ENCODE results near the gene SLC47A2. TPM values are rescaled to one million over a fixed set of nuclear protein-coding genes. Genes with fewer than 3 reads are reported as not detected.

The SLC47A2 gene
- total and polyA plus RNA-seq, 4 donors = 0.02 to 0.18 (median 0.06) TPM; not detected in 1

DNA sequence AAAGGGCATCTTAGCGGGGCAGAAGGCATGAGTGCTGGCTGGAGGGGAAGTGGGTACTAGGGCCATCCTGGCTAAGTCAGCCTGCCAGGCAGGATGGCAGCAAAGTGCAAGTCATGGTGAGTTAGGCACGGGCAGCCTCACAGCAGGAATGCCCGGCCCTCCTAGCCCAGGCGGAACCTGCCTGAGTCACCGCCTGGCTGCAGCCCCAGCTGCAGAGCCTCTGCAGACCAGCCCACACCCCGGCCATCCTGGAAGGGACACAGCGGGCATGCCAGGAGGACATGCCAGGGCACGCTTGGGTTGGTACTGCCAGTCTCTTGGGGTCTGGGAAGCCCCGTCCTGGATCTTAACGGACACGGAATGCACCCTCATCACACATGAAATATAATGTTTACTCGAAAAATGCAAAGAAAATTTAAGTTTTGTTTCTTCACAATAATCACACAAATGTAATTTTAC lies 36.7 kb upstream of the SLC47A2 start:
- TF ChIP-seq, protein P1, sequence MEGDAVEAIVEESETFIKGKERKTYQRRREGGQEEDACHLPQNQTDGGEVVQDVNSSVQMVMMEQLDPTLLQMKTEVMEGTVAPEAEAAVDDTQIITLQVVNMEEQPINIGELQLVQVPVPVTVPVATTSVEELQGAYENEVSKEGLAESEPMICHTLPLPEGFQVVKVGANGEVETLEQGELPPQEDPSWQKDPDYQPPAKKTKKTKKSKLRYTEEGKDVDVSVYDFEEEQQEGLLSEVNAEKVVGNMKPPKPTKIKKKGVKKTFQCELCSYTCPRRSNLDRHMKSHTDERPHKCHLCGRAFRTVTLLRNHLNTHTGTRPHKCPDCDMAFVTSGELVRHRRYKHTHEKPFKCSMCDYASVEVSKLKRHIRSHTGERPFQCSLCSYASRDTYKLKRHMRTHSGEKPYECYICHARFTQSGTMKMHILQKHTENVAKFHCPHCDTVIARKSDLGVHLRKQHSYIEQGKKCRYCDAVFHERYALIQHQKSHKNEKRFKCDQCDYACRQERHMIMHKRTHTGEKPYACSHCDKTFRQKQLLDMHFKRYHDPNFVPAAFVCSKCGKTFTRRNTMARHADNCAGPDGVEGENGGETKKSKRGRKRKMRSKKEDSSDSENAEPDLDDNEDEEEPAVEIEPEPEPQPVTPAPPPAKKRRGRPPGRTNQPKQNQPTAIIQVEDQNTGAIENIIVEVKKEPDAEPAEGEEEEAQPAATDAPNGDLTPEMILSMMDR (IDR thresholded peaks at IDR 0.05; ENCODE audit: control extremely low read depth, extremely low read depth) = no peak
- DNase-seq (peak in 1 of 3 donors; percentile 4), ATAC-seq (ENCODE audit: insufficient read depth, low FRiP score) (peak; percentile 84)
- H3K9ac ChIP-seq (ENCODE audit: insufficient read depth in 1 of 2, low read length in 2 of 2) = no peak overlapping the region
- H3K4me3 ChIP-seq = no peak overlapping the region
- H3K4me1 ChIP-seq (ENCODE audit: control insufficient read depth in 5 of 5, insufficient read depth in 5 of 5, low read length in 5 of 5) = peaks cover 0 to 5% (median 0%) of the 10 kb centered on the region in 5 donors
- H3K36me3 ChIP-seq (ENCODE audit: control insufficient read depth in 4 of 4, insufficient read depth in 4 of 4, low read length in 4 of 4) = no peaks in the 10 kb centered on the region
- H3K9me3 ChIP-seq (ENCODE audit: control insufficient read depth in 4 of 4, insufficient read depth in 3 of 4, low read length in 3 of 4) = no peaks in the 10 kb centered on the region
- peak overlapping the region in 1 of 2 donors; percentile 50 for H3K27ac ChIP-seq (ENCODE audit: low read depth in 1 of 2, low read length in 1 of 2)
- no peaks in the 10 kb centered on the region for H3K27me3 ChIP-seq (ENCODE audit: control insufficient read depth in 3 of 3, insufficient read depth in 3 of 3, low read length in 2 of 3)
- WGBS, 2 donors = 41 to 52% methylated on average over 11 to 12 of the region's 12 CpGs

GRCh38 chr17:19752216-19753050 lies 36.0 kb upstream of the SLC47A2 start:
- Histone ChIP-seq H3K4me3 (no peak overlapping the region), H3K27me3 (ENCODE audit: control insufficient read depth in 3 of 3, insufficient read depth in 3 of 3, low read length in 2 of 3) (no peaks in the 10 kb centered on the region), H3K9ac (ENCODE audit: insufficient read depth in 1 of 2, low read length in 2 of 2) (no peak overlapping the region), H3K27ac (ENCODE audit: low read depth in 1 of 2, low read length in 1 of 2) (peak overlapping the region in 1 of 2 donors; percentile 50), H3K4me1 (ENCODE audit: control insufficient read depth in 5 of 5, insufficient read depth in 5 of 5, low read length in 5 of 5) (peaks cover 0 to 5% (median 0%) of the 10 kb centered on the region in 5 donors), H3K36me3 (ENCODE audit: control insufficient read depth in 4 of 4, insufficient read depth in 4 of 4, low read length in 4 of 4) (no peaks in the 10 kb centered on the region), H3K9me3 (ENCODE audit: control insufficient read depth in 4 of 4, insufficient read depth in 3 of 4, low read length in 3 of 4) (no peaks in the 10 kb centered on the region)
- 79 to 85% methylated on average over 15 of the region's 15 CpGs for WGBS, 2 donors
- DNase-seq (no peak), ATAC-seq (ENCODE audit: insufficient read depth, low FRiP score) (no peak)
- TF ChIP-seq, protein P1 (IDR thresholded peaks at IDR 0.05; ENCODE audit: control extremely low read depth, extremely low read depth) = no peak

GRCh38 chr17:19750835-19751234 lies 34.5 kb upstream of the SLC47A2 start:
- ATAC-seq (ENCODE audit: insufficient read depth, low FRiP score) = no peak

More at GRCh38 chr17:19750835-19751234, 34.5 kb upstream of the SLC47A2 start:
- no peak for DNase-seq
- H3K9me3 ChIP-seq (ENCODE audit: control insufficient read depth in 4 of 4, insufficient read depth in 3 of 4, low read length in 3 of 4) = no peaks in the 10 kb centered on the region
- H3K36me3 ChIP-seq (ENCODE audit: control insufficient read depth in 4 of 4, insufficient read depth in 4 of 4, low read length in 4 of 4) = no peaks in the 10 kb centered on the region
- H3K27ac ChIP-seq (ENCODE audit: low read depth in 1 of 2, low read length in 1 of 2) = peak overlapping the region in 1 of 2 donors; percentile 15
- TF ChIP-seq, protein P1 (IDR thresholded peaks at IDR 0.05; ENCODE audit: control extremely low read depth, extremely low read depth) = no peak
- H3K4me1 ChIP-seq (ENCODE audit: control insufficient read depth in 5 of 5, insufficient read depth in 5 of 5, low read length in 5 of 5) = peaks cover 0 to 5% (median 0%) of the 10 kb centered on the region in 5 donors
- 86 to 97% methylated on average over 3 of the region's 3 CpGs for WGBS, 2 donors
- no peaks in the 10 kb centered on the region for H3K27me3 ChIP-seq (ENCODE audit: control insufficient read depth in 3 of 3, insufficient read depth in 3 of 3, low read length in 2 of 3)
- no peak overlapping the region for H3K9ac ChIP-seq (ENCODE audit: insufficient read depth in 1 of 2, low read length in 2 of 2)
- no peak overlapping the region for H3K4me3 ChIP-seq
